HG02840 (cell line): ENCODE results near the gene ZSCAN16.
A peak's percentile ranks its signal among the peaks of the same experiment; 100 is the strongest.
"Not testable (repeated sequence)": the region's sequence is repeated elsewhere in the genome, so short reads cannot be mapped to it uniquely, and the experiment has no call there.

Experiments used
- ATAC-seq: cut with Tn5 transposase; IDR thresholded peaks from one replicate; pipeline ENCODE4 v1.9.1; 2021; ENCODE audit warnings: mild to moderate bottlenecking, moderate library complexity, moderate number of reproducible peaks; ENCODE audit not compliant: unreplicated experiment, low FRiP score

ZSCAN16 gene

DNA sequence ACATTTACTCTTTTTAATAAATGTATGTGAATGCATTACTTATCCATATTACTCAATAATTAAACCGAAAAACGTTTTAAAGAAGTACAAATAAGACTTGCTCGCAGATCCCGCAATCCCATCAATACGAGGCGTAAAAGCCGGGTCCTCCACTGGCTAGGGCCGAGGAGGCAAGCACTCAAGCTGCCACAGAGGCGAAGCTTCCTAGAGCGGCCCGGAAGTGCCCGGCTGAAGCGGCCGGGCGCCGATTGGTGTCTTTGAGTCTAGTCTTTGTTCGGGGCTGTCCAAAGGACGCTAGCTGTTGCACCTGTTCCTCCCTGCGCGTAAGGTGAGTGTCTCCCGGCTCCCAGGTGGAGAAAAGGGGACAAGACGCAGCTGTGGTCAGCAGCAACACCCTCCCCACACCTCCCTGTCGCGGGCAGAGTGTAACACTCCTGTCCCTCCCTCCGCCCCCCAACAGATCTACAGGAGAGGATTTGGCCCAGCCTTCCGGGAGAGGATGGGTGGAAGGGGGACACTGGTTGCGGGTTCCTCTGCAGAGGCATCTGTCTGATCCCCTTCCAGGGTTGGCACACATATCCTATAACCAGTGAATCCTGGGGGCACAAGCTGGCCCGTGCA lies at the start of gene ZSCAN16:
TSS of gene ZSCAN16 (plus strand) at position 260 of the 621 bp plus-strand sequence. CDS start 835 bp downstream, outside the sequence.
- ATAC-seq = peak; percentile 97

DNA sequence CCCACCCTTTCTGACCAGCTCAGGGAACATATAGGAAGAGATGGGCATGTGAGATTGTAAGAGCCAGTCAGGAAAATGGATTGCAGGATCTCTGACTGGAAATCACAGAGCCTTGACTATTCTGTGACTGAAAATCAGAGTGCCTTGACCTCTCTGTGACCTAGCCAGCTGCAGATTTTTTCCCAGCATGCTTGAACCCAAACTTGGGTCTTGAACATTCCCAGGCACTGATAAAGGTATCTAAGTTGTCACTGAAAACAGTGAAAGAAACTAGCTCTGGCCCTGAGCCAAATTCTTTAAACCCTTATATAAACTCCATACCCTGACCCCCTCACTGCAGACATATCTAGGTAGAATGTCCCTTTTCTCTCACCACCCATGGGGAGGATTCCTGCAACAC lies 46.4 kb upstream of the ZSCAN16 start:
- ATAC-seq = no peak

DNA sequence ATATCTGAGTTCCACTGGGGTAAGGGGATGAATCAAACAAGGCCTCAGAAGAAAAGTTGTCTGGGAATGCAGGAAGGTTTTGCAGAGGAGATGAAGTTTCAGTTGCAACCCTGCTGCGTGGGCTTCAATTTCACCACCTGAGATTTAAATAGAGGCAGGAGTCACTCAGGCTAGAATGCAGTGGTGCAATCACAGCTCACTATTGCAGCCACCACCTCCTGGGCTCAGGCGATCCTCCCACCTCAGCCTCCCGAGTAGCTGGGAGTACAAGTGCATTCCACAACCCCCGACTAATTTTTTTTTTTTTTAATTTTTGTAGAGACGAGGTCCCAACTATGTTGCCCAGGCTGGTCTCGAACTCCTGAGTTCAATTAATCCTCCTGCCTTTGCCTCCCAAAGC lies 45.6 kb upstream of the ZSCAN16 start:
- ATAC-seq = no peak

DNA sequence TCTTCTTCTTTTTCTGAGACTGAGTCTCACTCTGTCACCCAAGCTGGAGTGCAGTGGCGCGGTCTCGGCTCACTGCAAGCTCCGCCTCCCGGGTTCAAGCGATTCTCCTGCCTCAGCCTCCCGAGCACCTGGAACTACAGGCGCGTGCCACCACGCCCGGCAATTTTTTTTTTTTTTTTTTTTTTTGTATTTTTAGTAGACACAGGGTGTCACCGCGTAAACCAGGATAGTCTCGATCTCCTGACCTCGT lies 44.1 kb upstream of the ZSCAN16 start, which contains the start of gene ZNF165:
TSS of gene ZNF165 (plus strand) at position 188 of the 250 bp plus-strand sequence. CDS start 4,913 bp downstream, outside the sequence.
- peak; percentile 13 for ATAC-seq

DNA sequence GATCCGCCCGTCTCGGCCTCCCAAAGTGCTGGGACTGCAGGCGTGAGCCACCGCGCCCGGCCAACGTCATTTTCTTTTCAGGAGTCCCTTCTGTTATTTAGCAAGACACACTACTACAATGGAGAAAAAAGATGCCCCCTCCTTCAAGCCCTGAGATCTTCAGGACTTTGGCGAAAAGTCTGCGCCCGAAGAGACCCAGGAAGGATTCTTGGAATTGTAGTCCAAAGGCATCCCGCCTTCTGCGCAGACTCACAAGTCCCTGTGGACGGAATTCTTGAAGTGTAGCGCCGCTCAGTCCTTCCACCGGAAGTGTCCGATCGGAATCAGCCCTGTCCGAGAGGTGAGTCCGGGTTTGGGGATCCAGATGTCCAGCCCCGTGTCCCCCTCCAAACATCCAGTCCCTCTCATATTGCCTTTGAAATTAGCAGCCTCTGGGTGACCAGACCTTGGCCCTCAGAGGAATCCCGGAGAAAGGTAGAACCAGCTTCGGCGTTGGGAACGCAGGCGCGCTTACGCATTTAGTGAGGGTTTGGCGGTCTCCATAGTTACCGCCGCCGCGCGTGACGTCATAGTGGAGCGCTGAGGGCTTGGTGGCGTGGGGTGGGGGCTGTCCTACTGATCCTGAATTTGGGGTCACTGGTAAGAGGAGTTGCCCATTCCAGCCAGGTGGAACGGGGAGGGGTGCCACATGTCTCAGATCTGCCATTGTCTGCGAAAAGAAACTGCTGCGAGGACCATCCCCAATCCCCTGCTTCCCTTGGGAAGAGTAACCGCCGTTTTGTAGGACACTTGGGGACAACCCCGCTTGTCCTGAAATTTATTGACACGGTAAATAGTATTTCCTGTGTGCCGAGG lies 43.6 kb upstream of the ZSCAN16 start:
- peak; percentile 83 for ATAC-seq

DNA sequence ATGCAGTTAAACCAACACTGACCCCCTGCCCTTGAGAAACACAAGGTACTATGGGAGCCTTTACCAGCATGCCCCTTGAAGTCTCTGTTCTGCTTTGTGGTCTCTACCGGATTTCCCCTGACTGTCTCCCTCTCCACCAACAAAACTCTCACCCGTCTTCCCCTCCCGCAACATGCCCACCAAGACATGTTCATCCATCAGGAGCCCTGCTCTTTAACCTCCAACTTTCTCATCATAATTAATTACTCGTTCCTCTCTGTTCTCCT lies 43.0 kb upstream of the ZSCAN16 start:
- peak; percentile 38 for ATAC-seq

DNA sequence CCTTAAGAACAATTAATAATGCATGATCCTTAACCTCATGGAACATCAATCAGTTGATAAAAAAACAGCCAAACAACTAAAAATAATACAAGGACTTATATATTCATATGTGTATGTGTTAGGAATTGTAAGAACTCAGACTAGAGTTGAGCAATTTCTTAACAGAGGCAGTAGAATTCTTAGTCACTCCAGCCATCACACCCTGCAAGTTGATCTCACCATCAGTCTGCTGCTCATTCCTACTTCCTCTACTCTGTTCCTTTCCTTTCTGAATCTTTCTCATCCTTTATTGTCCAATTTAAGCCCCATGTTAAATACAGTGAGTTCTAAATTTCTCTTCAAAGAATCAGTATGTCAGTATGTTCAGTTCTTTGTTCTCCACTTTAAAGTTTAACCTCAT lies 41.5 kb upstream of the ZSCAN16 start:
- no peak for ATAC-seq

DNA sequence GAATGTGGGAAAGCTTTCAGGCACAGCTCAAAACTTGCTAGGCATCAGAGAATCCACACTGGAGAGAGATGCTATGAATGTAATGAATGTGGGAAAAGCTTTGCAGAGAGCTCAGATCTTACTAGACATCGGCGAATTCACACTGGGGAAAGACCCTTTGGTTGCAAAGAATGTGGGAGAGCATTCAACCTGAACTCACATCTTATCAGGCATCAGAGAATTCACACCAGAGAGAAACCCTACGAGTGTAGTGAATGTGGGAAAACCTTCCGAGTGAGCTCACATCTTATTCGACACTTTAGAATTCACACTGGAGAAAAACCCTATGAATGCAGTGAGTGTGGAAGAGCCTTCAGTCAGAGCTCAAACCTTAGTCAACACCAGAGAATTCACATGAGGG lies 35.4 kb upstream of the ZSCAN16 start:
- no peak for ATAC-seq

DNA sequence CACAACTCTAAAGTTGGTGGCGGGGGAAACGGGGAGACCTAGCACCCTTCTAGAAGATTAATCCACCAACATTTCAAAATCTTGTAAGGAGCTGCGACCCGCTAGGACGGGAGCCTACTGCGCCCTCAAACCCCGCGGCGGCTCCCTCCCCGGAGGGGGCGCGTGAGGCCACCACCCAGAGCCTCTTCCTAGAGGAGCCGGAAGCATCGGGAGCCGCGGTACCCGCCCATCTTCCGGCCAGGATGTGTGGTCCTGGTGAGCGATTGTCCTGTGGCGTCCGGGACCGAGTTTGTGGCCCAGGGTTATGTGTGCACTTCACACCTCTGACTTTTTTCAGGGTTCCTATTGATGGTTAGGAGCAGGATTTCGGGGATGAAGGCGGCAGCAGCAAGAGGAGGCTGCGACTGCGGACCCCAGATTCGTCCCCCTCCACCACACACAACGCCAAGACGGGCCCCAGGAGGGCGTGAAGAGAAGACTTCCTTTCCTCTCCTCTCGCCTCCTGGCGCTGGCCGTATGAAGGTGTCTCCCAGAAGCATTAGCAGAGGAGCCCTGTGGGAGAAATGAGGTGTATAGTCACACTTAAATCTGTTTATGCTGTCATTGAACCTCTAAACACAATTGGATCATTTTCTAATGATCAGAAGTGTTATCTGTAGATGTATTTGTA lies 33.4 kb upstream of the ZSCAN16 start:
- ATAC-seq = no peak

DNA sequence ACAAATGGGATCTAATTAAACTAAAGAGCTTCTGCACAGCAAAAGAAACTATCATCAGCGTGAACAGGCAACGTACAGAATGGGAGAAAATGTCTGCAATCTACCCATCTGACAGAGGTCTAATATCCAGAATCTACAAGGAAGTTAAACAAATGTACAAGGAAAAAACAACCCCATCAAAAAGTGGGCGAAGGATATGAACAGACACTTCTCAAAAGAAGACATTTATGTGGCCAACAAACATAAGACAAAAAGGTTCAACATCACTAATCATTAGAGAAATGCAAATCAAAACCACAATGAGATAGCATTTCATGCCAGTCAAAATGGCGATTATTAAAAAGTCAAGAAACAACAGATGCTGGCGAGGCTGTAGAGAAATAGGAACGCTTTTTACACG lies 22.2 kb upstream of the ZSCAN16 start:
- ATAC-seq = not testable (repeated sequence)

DNA sequence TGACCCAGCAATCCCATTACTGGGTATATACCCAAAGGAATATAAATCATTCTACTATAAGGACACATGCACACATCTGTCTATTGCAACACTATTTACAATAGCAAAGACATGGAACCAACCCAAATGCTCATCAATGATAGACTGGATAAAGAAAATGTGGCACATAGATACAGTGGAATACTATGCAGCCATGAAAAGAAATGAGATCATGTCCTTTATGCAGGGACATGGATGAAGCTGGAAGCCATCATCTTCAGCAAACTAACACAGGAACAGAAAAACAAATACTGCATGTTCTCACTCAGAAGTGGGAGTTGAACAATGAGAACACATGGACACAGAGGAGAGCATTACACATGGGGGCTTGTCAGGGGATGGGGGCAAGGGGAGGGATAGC lies 21.7 kb upstream of the ZSCAN16 start:
- ATAC-seq = not testable (repeated sequence)

DNA sequence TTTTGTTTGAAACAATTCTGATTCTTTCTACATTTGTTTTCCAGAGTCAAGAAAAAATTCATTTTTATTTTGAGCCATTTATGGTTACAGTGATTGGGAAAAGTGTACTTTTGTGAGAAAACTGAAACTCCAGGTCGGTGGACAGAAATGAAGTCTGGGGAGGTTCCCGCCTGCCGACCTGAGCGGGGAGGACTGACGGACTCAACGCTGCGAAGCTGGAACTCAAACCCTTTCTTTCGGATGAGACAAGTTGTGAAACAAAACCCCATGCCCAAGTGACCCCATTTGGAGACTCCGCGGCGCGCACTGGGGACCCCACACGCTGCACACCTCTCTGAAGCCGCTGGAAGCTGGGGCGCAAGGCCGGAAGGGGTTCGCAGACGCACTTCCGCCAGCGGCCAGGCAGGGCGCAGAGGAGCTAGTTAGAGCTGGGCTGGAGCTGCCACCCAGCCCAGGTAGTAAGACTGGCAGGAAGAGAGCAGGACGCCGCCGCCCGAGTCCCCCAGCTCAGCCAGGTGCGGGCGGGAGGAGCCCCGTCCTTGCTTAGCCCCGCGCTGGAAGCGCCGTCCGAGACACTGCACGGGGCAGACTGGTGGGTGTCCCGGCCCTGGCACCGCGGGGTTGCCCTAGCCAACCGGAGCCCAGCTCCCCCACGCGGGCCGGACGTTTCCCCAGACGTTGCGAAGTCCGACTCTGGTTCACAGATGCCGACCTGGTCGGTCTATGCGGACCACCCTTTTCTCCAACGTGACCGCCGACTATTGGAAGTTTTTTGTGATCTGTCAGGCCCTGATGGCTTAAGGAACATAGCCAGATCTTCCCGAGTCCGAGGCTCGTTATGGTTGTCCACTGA lies 19.8 kb upstream of the ZSCAN16 start:
- peak; percentile 98 for ATAC-seq

DNA sequence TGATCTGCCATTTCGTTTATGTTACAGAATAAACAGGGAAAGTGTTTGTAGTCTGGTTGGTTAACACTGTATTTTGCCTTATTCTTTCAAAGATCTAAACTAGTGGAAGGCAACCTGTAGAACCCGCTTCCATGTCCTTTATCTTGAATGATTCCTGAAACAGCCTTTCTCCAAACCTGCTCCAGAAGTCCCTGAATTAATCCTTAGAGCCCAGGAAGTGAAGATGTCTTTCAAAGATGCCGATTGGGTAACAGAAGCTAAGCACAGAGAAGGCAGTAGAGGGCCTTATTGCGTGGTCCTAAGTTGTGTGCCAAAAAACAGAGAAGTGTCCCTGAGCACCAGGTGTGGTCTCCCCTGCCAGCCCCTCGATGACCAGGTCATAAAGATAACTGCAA lies 19.2 kb upstream of the ZSCAN16 start:
- ATAC-seq = no peak

DNA sequence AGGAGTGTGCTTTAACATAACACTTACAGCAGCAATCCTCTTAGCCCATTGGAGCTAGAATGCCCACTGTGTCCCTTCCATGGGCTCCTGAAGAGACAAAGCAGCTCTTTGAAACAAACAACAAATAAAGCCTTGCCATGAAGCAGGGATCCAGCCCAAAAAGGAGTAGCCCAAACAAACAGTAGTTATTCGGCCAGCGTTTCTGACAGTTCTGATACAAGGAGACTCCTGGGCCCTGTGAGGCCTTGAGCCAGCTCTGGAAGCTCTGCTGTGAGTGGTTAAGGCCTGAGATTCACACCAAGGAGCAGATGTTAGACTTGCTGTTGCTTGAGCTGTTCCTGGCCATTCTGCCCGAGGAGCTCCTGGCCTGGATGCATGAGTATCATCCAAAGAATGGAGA lies 16.9 kb upstream of the ZSCAN16 start:
- no peak for ATAC-seq

DNA sequence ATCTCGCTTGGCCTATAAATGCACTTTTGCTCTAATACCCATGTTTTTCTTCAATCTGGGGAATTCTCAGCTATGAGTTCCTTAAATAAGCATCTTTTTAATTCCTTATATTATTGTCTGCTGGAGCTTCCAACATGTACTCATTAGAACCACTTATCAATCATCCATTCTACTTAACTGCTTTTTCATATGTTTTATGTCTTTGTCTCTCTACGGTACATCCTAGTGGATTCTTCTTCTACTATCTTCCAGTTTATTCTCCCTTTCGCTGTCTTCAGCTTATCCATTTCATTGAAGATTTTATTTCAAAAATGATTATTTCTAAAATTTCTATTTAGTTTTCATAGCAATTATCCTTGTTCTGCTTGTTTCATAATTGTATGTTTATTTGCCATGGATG lies 12.4 kb upstream of the ZSCAN16 start:
- ATAC-seq = no peak

DNA sequence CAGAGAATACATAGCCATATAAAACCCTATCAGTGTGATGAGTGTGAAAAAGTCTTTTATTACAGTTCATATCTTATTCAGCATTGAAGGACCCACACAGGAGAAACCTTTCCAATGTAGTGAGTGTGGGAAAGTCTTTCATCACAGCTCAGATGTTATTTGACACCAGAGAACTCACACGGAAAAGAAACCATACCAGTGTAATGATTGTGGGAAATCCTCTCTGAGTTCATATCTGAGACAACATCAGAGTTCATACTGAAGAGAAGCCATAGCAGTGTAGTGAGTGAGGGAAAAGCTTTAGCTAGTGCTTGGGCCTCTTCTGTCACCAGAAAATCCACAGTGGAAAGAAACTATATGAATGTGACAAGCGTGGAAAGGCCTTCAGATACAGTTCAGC lies 8.6 kb upstream of the ZSCAN16 start:
- ATAC-seq = no peak

DNA sequence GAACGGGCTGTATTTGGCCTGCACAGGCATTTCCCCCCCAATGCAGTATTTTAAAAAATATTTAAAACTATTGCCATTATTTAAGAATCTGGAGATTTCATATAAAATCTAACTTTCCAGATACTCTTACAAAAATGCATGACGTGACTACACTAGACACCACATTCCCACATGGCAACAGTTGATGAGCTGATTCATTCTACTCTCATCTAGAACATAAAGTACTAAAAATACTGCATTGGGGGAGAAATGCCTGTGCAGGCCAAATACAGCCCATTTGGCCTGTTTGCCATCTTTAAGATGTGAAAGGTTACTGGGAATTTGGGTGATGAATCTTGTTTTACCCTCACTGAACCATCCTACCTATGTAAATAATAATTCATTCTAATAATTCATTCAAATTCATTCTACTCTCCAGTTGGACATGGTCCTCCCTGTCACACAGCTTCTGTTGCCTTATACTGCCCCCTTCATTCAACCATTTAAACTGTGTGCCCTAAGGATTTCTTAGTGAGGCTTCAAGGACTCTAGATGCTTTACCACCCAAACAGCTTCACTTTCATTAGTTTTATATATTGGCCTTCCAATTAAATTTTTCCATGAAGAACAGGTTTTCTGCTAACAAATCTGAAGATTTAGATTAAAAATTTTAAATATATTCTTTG lies 6.9 kb upstream of the ZSCAN16 start:
- no peak for ATAC-seq

DNA sequence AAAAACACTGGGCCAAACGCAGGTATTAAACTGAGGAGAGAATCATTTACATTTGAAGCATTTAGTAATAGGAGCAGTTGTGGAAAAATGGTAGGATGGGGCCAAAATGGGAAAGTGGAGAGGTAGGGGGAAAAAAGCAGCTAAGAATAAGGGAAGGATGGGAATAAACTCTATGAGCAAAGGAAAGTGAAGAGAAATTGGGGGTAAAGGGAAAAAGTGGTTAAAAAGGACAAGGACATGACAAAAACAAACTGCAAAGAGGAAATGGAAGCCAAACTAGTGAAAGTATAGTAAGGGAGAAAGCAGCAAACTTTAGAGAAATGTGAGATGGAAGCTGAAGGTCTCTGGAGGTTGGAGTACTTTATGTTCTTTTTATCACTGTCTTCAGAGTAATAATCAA lies 6.2 kb upstream of the ZSCAN16 start:
- ATAC-seq = no peak

DNA sequence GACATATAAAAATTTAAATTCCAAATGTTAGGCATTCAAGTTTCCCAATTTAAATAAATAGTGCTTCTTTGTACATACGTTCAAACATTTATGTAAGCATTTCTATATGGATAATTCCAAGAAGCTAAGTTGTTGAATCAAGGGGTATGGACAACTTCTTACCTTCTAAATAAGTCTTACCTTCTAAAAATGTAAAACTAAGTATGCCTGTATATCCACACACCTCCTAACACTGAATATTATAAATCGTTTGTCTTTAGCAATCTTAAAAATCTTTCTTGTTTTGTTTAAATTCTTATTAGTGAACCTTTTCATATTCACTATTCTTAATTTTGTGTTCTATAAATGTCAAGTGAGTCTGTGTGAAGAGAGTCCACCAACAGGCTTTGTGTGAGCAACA lies 2.5 kb upstream of the ZSCAN16 start:
- ATAC-seq = no peak

DNA sequence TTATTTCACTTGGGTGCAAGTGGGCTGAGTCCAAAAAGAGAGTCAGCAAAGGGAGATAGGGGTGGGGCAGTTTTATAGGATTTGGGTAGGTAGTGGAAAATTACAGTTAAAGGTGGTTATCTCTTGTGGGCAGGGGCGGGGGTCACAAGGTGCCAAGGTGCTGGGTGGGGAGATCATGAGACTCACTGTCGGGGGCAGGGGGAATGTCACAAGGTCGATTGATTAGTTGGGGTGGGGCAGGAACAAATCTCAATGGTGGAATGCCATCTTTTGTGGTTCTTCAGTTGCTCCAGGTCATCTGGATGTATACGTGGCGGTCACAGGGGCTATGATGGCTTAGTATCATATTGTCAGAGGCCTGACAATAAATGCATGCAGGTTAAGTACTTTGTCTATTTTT lies 2.1 kb upstream of the ZSCAN16 start:
- ATAC-seq = not testable (repeated sequence)

DNA sequence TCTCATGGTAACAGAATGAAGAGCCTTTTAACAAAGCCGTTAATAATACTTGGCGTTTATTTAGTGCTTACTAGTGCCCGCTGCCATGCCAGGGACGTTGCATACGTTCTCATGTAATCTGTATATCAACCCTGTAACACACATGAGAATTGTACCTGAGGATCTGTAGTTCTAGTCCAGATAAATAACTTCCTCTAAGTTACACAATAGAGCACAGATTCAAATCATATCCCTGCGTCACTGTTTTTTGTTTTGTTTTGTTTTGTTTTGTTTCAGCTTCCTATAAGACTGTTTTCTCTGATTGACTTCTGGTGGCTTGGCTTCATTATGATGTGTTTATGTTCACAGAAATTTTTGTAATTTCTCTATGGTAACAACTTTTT lies 553 bp downstream of the ZSCAN16 start:
- ATAC-seq = no peak
